HG03378 (cell line): ENCODE results near the gene SYK.
A peak's percentile ranks its signal among the peaks of the same experiment; 100 is the strongest.
"Not testable (repeated sequence)": the region's sequence is repeated elsewhere in the genome, so short reads cannot be mapped to it uniquely, and the experiment has no call there.

Experiments used
- ATAC-seq: cut with Tn5 transposase; IDR thresholded peaks from one replicate; pipeline ENCODE4 v1.9.1; 2021; ENCODE audit warnings: mild to moderate bottlenecking, moderate library complexity; ENCODE audit not compliant: unreplicated experiment

Gene SYK

DNA sequence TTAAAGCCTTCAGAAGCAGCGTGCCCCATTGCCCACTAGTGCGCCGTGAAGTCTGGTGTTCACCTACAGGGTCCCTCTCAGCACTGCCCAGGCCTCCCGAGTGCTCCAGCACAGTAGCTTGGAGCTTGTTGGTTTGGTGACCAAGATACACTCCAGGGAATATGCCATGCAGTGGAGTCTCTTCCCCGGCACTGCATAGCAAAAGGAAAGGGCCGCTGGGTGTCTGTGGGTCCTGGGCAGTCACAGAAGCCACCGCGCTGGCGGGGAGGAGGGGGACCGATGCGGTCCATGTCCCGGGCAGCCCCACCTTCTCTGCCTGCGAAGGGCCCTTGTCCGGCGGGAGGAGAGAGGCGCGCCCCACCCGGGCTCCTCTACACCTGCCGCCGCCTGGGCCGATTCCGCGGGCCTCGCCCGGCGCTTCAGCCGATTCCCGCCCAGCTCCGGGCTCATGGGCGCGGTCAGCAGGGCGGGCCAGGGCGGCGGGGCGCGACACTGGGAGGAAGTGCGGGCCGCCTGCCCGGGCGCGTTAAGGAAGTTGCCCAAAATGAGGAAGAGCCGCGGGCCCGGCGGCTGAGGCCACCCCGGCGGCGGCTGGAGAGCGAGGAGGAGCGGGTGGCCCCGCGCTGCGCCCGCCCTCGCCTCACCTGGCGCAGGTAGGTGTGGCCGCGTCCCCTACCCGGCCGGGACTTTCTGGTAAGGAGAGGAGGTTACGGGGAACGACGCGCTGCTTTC, at the start of gene SYK:
TSS of gene SYK (plus strand) at position 579 of the 732 bp plus-strand sequence. CDS start 42,080 bp downstream, outside the sequence.
- no peak for ATAC-seq

DNA sequence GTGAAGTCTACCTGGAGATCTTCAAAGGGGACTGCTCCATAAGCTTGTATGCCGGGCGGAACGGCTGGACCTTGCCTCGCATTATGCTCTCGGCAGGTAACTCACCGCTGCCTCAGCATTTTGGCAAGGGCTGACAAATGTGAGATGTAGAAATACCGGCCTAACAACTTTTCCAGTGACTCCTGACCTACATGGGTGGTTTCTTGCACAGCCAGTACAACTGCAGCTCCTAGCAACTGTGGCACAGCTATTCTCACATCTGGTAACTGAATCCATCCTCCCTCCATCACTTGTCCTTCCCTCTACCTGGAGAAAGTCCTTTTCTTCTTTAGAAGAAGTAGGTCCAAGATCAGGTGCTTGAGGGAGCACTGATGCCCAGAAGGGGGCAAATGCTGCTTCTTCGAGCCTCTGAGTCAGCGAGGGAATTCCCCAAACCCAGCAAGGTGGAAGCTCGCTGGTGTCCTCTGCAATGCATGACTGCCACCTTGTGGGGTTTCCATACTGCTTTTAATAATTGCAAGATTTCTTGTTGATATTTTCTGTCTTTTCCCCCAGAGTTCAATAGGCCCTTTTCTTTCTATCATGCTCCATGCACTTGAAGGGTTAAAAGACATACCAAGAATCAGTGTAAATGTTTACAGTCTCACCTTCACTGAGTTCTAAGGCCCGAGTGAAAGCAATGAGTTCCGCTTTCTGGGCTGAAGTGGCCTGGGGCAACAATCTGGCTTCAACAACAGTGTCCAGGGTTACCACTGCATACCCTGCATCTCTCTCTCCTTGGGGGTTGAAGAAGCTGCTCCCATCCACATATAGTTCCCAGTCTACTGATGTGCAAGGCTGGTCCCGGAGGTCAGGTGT, 45.9 kb upstream of the SYK start:
- ATAC-seq: not testable (repeated sequence)

DNA sequence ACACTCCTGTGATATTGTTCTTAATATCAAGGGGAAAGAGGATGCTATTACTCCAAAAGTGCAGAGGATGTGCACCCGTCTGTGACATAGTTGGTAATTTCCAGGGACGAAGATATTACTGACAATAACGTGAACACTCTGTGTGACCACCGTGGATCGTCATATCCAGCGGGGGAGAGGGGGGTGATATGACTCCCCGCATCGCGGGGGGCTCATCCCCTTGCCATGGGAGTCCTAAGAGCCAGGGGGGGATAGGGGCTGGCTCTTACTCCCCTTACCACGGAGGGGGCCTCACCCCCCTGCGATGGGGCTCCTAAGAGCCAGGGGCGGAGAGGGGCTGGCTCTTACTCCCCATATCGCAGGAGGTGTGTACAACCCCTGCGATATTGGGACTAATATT, 41.0 kb upstream of the SYK start:
- ATAC-seq: not testable (repeated sequence)

DNA sequence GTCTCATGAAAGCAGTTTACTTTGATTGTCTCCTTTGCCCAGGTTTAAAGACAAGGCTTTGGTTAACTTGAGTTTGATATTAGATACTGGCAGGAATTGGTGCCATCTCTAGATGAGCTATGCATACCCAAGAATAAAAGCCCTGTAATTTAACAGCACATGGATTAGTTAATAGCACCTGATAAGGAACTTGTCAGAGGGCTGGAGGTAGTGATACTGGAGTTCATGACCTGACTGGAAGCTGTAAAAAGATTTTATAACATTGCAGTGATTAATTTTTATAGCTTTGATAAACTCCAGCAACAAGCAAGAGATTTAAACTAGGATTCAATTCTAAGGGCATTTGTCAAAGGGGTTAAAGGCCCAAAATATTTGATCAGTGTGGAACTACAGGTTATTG, 34.9 kb upstream of the SYK start:
- no peak for ATAC-seq

DNA sequence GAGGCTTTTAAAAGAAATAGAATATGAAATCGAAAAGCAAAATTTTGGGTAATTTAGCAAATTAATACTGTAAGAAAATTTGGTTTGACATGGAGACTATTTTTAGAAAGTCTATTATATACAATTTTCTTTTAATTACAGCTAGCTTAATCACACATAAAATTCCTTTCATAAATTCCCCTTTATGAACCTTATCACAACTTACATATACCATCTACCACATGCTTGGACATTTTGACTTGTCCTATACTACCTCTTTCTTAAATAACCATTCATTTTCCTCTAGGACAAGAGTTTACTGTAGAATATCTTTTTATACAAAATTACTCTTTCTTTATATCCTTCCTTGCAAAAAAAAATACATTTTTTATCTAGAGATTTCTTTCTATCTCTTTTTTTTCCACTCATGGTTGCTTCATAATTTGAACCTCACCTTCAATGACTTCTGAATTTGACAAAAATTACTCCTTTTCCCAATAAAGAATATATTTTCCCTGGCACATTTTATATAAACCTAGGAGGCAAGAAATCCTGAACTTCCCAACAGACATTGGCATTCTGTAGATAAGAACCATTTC, 34.0 kb upstream of the SYK start:
- ATAC-seq: no peak

DNA sequence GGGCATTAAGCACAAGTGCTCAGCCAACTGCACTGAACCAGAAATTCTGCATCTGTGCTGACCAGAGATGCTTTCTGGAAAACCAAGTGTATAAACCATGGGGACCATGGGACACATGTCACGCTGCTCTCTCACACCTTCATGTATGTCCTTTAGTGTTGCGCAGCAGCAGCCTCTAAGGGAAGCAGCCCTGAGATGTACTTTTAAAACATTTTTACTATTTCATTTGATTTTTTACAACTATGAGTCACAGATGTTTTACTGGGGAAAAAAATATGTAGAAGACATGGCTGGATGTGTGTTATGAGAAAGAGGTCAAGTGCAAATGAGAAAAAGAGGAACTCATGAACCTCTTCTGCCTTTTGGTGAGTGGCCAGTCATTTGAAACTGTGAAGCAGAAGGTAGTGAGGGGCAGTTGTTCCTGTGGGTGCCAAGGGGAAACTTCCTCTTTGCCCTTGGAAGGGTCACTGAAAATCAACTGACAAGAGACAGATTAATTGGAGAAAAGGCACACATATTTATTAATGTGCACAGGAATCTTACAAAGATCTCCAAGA, 31.4 kb upstream of the SYK start:
- ATAC-seq: peak; percentile 55

DNA sequence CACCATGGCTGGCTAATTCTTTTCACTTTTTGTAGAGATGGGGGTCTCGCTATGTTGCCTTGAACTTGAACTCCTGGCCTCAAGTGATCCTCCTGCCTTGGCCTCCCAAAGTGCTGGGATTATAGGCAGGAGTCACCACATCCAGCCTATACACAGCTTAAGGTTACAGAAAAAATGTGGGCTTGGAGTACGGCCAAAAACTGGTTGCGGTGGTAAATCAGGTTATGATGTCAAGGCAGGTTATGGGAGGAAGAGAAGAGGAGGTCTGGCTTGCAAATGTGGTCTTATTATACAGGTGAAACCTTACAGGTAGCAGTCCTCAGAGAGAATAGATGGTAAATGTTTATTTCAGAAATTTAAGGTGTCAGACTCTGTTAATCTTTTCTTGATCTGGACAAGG, 30.7 kb upstream of the SYK start:
- no peak for ATAC-seq

DNA sequence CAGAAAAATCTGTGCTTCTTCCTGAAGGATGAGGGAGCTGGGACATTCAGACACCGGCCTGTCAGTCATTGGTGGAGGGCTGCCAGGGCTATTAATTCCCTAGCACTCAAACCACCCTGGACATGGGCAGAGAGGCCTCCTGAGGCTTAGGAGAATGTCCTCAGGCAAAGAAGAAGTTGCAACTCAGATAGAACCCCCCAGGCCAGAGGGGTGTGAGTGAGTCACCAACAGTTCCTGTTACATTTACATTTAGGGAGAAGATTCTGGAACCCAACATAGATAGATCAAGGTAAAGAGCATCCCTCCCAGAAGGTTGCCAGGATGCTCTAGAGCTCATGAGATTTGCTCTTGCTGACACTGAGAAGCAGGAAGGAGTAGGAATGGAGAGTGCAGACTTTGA, 29.2 kb upstream of the SYK start:
- no peak for ATAC-seq

DNA sequence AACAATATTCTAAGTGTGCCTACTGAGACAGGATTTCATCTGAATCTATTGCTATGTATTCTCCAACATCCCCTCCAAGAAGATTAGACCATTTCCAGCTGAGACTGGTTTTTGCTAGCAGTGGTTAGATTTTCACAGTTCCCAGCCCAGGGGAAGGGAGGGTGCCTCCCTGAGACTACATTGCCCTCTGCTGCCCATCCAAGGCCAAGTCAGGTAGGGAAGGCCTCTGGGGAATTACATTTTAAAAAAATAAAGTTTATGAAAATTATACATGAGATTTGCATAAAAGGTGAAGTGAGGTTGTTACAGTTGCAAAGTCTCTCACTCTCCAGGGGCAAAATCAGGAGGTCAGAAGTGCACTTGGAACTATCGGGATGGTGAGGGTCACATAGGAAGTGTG, 28.0 kb upstream of the SYK start:
- no peak for ATAC-seq

DNA sequence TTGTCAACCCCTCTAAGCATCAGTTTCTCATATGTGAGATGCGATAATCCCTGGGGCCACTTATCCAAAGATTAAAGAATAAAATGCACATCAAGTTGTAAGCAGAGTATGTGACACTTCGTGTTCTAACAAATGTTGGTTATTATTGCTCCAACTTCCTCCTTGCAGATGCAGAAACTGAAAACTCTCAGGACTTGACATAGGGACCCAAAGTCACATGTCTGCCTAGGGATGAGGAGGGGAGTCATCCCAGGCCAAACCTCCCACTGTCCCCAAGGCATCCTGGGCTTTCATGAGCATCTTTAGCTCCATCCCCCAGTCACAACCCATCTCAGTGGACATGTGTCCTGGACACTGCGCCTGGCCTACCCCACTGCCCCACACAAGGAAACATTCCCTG, 27.5 kb upstream of the SYK start:
- ATAC-seq: no peak

DNA sequence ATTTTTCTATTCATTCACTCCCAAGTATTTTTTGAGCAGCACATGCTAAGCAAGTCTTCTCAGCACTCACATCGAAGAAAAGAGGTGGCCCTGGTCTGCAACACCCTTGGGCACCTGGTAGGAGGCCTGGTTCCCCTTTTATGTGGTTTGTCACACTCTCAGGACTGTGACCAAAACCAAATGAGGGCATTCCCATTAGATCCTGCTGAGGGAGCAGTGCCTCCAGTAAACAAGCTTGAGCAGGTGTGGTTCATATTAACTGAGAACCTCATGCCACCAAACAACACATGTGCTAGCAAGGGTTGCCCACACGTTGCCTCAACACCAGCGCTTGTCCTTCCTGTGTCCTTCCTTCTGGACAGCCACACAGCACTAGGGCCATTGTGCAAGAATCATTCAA, 26.9 kb upstream of the SYK start:
- ATAC-seq: peak; percentile 79

DNA sequence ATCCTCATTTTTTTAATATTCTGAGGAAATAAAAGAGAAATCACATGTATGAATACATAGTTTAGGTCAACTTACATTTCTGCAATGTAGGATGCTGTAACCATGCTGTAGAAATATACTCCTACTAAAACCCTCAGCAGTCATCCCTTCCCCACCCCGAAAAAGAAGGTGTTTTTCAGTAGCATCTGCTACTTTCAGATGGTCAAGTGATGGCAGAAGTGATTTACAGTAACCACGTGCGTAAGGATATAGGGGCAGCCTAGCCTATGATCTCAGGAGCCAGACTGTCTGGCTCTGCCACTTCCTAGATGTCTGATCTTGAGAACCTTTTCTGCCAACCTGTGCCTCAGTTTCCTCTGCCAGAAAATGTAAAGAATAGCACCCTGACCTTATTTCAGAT, 26.0 kb upstream of the SYK start:
- ATAC-seq: no peak

DNA sequence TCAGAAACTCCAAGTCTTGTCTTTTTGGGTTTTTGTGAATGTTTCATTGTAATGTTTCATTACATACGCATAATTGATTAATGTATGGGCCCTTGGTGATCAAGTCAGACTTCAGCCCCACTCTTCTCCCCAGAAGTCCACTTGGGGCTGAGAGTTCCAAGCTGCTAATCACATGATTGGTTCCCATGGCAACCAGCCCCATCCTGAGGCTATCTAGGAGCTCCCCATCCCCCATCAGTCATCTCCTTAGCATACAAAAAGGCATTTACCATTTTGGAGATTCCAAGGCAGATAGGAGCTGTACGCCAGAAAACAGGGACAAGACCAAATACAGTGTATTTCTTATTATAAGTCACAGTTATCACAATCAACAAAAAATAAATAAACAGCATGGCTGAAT, 22.9 kb upstream of the SYK start:
- no peak for ATAC-seq

DNA sequence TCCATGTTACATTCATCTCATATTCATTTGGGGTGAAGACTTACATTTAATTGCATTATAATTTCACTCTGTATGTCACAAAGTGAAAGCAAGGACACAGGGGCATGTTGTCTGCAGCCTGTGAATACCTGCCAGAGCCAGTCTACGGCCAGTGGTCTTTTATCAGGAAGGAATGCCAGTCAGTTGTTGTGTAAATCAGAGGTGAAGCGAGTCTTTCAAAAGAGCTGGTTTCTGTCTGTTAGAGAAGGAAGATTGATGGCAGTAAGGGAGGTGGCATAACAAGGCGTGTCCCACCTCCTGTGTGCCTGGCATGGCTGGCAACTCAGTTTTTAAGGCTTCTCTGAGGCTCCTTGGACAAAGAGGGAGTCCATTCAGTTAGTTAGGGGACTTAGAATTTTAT, 18.1 kb upstream of the SYK start:
- no peak for ATAC-seq

DNA sequence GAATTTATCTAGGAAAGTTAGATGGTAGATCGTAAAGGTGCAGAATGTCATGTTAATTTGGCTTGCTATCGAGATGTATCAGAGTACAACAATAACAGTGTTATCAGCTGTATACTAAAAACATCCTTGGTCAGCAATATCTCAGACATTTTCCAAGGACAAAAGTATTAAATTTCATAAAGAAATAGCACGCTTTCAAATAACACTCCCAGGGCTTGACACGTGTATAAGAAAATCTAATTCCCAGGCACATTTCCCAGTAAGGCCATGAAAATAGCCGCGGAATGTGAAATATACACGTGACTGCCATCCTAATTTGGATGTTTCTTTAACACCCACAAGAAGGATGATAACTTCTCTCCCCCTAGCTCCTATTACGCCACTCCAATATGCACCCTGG, 17.7 kb upstream of the SYK start:
- no peak for ATAC-seq

DNA sequence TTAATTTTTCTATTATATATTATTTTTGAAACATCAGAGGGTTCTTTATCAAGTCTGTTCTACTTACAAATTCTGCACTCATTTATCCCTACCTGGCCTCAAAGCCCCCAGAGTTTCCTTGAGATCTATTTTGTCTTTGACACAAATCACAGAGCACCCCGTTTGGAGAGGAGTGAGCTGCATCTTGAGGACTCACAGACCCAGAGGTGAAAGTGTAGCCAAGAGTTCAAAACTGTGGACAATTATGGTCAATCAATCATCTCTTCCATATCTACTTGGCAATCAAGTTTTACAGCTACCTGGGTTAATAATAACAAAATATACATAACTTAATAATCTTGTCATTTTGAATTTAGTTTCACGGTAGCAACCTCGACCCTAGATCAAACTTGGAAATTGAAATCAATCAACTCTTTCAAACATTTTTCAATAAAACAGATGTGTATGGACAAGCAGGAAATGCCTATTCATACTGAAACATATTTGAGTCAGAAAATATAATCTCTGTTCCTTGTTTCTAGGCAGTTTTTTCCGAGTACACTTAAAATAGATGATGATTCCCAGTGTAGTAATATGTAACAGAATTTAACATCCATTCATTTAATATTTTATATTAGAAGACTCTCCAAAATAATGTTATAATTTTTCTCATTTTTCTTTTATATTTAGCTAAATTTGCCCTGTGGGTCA, 13.7 kb upstream of the SYK start:
- peak; percentile 72 for ATAC-seq

DNA sequence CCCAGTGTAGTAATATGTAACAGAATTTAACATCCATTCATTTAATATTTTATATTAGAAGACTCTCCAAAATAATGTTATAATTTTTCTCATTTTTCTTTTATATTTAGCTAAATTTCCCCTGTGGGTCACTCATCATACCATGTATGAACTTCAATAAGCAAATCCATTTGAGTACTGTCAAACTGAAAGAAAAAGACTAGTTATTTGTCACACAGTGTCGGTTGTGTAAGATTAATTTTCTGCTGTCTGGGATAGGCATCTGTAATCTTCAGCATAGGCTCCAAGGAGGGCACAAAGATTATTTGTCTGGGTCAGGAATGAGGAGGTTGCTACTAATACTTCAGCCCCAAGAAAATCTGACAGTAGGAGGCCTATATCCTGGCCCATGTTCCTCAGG, 13.1 kb upstream of the SYK start:
- ATAC-seq: peak; percentile 33

DNA sequence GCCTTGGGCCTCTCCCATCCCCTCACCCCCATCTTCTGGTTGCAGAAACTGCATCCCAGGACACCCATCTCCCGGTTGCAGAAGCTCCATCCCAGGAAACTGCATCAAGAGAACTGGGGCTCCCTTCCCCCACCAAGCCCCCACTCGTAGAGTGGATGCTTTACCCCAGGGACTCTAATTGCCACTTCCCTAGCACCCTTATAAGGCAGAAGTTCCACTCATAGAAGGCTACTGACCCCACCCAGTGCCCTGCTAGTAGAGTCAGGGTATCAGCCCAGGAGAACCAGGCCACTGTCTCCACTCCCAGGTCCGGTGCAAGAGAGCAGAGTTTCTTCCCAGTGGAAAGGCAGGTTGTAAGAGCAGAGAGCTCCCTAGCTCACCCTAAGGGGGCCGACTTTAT, 12.2 kb upstream of the SYK start:
- no peak for ATAC-seq

DNA sequence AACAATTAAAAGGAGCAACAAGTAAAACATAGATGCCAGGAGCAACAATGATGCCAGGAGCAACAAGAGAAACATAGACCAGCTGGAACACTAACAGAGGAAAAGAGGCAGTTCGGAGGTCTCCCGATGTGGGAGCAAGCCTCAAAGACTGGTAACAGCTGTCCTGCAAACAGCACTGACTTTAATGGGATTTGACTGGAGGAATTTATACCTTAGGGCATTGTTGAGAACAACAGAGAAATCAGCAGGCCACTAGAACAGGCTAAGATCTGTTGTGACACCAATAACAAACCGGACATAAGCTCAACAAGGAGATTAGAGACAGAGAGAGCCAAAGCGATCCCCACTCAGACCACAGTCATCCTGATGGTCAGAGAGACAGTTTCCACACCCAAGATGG, 11.8 kb upstream of the SYK start:
- ATAC-seq: no peak

DNA sequence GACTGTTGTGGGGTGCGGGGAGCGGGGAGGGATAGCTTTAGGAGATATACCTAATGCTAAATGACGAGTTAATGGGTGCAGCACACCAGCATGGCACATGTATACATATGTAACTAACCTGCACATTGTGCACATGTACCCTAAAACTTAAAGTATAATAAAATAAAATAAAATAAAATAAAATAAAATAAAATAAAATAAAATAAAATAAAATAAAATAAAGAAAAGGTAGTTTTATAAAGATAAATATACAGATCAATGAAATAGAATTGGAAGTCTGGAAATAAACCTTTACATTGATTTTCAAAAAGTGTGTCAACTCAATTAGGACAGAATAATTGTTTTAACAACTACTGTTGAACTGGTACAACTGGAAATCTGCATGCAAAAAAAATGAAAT, 8.6 kb upstream of the SYK start:
- ATAC-seq: not testable (repeated sequence)

DNA sequence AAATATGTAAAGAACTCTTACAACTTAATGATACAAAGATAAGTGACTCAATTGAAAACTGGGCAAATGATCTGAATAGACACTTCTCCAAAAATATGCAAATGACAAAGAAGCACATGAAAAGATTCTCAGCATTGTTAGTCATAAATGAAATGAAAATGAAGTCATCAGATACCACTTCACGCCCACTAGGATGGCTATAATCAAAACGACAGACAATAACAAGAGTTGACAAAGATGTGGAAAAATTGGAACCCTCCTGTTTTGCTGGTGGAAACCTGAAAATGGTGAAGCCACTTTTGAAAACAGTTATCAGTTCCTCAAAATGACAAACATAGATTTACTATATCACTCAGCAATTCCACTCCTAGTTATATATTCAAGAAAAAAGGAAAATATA, 7.9 kb upstream of the SYK start:
- no peak for ATAC-seq
